GM23338 (cell line): ENCODE results near the gene POTEJ.
"Not testable (repeated sequence)": the region's sequence is repeated elsewhere in the genome, so short reads cannot be mapped to it uniquely, and the experiment has no call there.

Experiments
- CREB1 ChIP-seq: fragments of 250-450 bp; sonication (Bioruptor Pico); IDR thresholded peaks from 2 replicates; pipeline ENCODE4 v1.5.0; 2020; ENCODE audit warnings: low read depth, mild to moderate bottlenecking, moderate library complexity
- EZH2 ChIP-seq: fragments of 200-600 bp; sonication (generic); IDR thresholded peaks from one replicate; pipeline ENCODE4 v1.8.0; 2017; ENCODE audit warnings: antibody characterized with exemption, mild to moderate bottlenecking, low read depth; ENCODE audit not compliant: unreplicated experiment
- EZH2phosphoT487 ChIP-seq: fragments of 200-600 bp; sonication (generic); IDR thresholded peaks from one replicate; pipeline ENCODE4 v1.8.1; 2018; ENCODE audit warnings: antibody characterized with exemption; ENCODE audit not compliant: unreplicated experiment
- JUNB ChIP-seq: IDR thresholded peaks from one replicate; pipeline ENCODE4 v1.6.1; 2016; ENCODE audit warnings: antibody characterized with exemption; ENCODE audit not compliant: unreplicated experiment
- NANOG ChIP-seq: IDR thresholded peaks from 2 replicates; pipeline ENCODE4 v1.6.1; 2016; ENCODE audit warnings: antibody characterized with exemption, borderline replicate concordance
- POLR2AphosphoS5 ChIP-seq: IDR thresholded peaks from 2 replicates; pipeline ENCODE4 v1.6.1; 2016; ENCODE audit warnings: antibody characterized with exemption, low read depth
- STAT1 ChIP-seq: IDR thresholded peaks from one replicate; pipeline ENCODE4 v1.6.1; 2016; ENCODE audit warnings: antibody characterized with exemption; ENCODE audit not compliant: unreplicated experiment
- ZNF114 ChIP-seq: fragments of 250-450 bp; sonication (Bioruptor Pico); IDR thresholded peaks from 2 replicates; pipeline ENCODE4 v1.5.0; 2020; ENCODE audit warnings: mild to moderate bottlenecking, moderate library complexity
- ZNF331 ChIP-seq: fragments of 250-450 bp; sonication (Bioruptor Pico); IDR thresholded peaks from 2 replicates; pipeline ENCODE4 v1.5.0; 2020; ENCODE audit warnings: low read depth, mild to moderate bottlenecking, moderate library complexity
- TF ChIP-seq, protein P1 (sequence below), 2 experiments: fragments of 200-600 bp in 1 of 2; sonication (generic) in 1 of 2; conservative IDR thresholded peaks; 2 replicates each; pipeline versions ENCODE4 v1.5.1 to v1.6.1; 2016 to 2017; ENCODE audit warnings: antibody characterized with exemption in 2 of 2, low read depth in 2 of 2, mild to moderate bottlenecking in 2 of 2, moderate library complexity in 1 of 2
- TF ChIP-seq, protein P2 (sequence below): IDR thresholded peaks from one replicate; pipeline ENCODE4 v1.6.1; 2018; ENCODE audit warnings: antibody characterized with exemption; ENCODE audit not compliant: unreplicated experiment
- TF ChIP-seq, protein P3 (sequence below): IDR thresholded peaks from 2 replicates; pipeline ENCODE4 v1.6.1; 2016; ENCODE audit warnings: antibody characterized with exemption

DNA sequence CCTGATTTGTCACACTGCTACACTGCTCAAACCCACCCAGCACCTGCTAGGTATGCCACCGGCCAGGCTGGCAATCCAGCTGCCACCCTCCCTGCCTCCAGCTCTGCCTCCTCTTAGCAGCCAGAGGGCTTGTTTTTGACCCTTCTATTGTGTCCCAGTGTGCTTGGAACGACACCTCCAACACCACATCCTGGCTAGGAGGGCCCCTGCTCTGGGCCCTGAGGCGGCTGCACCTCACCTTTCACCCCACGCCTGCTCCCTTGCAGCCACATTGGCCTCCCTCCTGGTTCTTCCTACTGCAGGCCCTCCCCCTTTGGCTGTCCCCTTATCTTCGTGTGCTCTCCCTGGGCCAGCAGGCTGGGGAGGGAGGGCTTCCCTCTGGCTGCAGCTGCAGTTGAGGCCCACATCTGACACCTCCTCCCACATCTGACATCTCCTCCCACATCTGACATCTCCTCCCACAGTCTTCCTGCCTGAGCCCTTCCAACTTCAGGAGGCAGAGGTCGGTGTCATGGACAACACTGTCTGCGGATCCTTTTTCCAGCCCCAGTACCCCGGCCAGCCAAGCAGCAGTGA lies 34.9 kb upstream of the POTEJ start:
- TF ChIP-seq, protein P1, sequence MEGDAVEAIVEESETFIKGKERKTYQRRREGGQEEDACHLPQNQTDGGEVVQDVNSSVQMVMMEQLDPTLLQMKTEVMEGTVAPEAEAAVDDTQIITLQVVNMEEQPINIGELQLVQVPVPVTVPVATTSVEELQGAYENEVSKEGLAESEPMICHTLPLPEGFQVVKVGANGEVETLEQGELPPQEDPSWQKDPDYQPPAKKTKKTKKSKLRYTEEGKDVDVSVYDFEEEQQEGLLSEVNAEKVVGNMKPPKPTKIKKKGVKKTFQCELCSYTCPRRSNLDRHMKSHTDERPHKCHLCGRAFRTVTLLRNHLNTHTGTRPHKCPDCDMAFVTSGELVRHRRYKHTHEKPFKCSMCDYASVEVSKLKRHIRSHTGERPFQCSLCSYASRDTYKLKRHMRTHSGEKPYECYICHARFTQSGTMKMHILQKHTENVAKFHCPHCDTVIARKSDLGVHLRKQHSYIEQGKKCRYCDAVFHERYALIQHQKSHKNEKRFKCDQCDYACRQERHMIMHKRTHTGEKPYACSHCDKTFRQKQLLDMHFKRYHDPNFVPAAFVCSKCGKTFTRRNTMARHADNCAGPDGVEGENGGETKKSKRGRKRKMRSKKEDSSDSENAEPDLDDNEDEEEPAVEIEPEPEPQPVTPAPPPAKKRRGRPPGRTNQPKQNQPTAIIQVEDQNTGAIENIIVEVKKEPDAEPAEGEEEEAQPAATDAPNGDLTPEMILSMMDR (conservative IDR thresholded peaks at IDR 0.05; ENCODE audit: low read depth in 2 of 2): not testable (repeated sequence)
- not testable (repeated sequence) for TF ChIP-seq POLR2AphosphoS5; CREB1 (CRISPR knock-in tag); EZH2; EZH2phosphoT487; STAT1; JUNB; ZNF114; NANOG; ZNF331 (CRISPR knock-in tag)
- TF ChIP-seq, protein P2, sequence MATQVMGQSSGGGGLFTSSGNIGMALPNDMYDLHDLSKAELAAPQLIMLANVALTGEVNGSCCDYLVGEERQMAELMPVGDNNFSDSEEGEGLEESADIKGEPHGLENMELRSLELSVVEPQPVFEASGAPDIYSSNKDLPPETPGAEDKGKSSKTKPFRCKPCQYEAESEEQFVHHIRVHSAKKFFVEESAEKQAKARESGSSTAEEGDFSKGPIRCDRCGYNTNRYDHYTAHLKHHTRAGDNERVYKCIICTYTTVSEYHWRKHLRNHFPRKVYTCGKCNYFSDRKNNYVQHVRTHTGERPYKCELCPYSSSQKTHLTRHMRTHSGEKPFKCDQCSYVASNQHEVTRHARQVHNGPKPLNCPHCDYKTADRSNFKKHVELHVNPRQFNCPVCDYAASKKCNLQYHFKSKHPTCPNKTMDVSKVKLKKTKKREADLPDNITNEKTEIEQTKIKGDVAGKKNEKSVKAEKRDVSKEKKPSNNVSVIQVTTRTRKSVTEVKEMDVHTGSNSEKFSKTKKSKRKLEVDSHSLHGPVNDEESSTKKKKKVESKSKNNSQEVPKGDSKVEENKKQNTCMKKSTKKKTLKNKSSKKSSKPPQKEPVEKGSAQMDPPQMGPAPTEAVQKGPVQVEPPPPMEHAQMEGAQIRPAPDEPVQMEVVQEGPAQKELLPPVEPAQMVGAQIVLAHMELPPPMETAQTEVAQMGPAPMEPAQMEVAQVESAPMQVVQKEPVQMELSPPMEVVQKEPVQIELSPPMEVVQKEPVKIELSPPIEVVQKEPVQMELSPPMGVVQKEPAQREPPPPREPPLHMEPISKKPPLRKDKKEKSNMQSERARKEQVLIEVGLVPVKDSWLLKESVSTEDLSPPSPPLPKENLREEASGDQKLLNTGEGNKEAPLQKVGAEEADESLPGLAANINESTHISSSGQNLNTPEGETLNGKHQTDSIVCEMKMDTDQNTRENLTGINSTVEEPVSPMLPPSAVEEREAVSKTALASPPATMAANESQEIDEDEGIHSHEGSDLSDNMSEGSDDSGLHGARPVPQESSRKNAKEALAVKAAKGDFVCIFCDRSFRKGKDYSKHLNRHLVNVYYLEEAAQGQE: not testable (repeated sequence)
- TF ChIP-seq, protein P3, sequence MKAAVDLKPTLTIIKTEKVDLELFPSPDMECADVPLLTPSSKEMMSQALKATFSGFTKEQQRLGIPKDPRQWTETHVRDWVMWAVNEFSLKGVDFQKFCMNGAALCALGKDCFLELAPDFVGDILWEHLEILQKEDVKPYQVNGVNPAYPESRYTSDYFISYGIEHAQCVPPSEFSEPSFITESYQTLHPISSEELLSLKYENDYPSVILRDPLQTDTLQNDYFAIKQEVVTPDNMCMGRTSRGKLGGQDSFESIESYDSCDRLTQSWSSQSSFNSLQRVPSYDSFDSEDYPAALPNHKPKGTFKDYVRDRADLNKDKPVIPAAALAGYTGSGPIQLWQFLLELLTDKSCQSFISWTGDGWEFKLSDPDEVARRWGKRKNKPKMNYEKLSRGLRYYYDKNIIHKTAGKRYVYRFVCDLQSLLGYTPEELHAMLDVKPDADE: not testable (repeated sequence)
